Endothelial cell of umbilical vein (primary cell): ENCODE data around the gene TMF1.

Experiments
- EZH2 ChIP-seq: IDR thresholded peaks from 2 replicates; pipeline ENCODE4 v1.6.1; 2012; ENCODE audit warnings: borderline replicate concordance, low read depth, mild to moderate bottlenecking, moderate library complexity, low read length, inconsistent platforms; ENCODE audit not compliant: severe bottlenecking
- GATA2 ChIP-seq: IDR thresholded peaks from 2 replicates; pipeline ENCODE4 v1.7.0; 2011; ENCODE audit warnings: low read depth, mild to moderate bottlenecking, moderate library complexity, mixed read lengths, low read length; ENCODE audit not compliant: insufficient read length, insufficient read depth
- MYC ChIP-seq: IDR thresholded peaks from one replicate; pipeline ENCODE4 v1.6.1; 2011; ENCODE audit warnings: mild to moderate bottlenecking, low read depth, low read length
- POLR2AphosphoS5 ChIP-seq: IDR thresholded peaks from 2 replicates; pipeline ENCODE4 v1.6.1; 2012; ENCODE audit warnings: low read depth, mild to moderate bottlenecking, control low read depth, low read length, moderate library complexity; ENCODE audit not compliant: insufficient read depth
- TF ChIP-seq, protein P1 (sequence below), 2 donors: IDR thresholded peaks; 1 replicate in 1 of 2; 2 replicates in 1 of 2; pipeline ENCODE4 v1.5.1; 2011; ENCODE audit warnings: low read length in 2 of 2, mild to moderate bottlenecking in 2 of 2, moderate library complexity in 2 of 2, control low read depth in 1 of 2, inconsistent platforms in 1 of 2, low read depth in 1 of 2; ENCODE audit not compliant: insufficient read depth in 1 of 2; ENCODE audit errors: extremely low read depth in 1 of 2

DNA sequence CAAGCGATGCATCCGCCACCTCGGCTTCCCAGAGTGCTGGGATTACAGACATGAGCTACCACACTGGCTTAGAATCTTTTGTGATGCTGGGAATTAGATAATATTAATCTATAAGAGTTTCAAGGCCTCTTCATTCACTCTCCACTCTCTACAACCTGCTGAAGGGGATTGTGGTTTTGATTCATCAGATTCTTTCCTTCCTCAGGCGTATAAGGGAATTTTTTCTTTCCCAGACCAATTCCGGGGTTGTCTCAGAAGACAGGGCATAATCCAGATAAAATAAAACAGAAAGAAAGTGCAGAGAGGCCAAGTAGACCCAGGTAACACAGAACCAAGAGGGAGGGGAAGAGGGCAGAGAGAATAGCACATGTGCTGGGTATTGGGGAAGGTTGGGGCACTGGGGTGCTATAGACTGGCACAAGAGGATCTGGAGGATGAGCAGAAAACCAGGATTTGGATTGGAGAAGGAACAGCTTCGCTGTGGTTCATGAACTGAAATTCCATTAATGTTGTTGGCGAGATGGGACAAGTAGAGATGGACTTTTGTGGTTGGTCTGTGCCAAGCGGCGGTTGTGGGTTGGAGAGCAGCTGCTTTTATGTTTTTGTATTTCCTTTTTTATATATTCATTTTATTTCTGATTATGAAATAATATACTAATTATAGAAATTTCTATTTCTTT is 45.4 kb upstream of the TMF1 start:
- TF ChIP-seq MYC (no peak), EZH2 (no peak), GATA2 (no peak), POLR2AphosphoS5 (no peak)
- TF ChIP-seq, protein P1, sequence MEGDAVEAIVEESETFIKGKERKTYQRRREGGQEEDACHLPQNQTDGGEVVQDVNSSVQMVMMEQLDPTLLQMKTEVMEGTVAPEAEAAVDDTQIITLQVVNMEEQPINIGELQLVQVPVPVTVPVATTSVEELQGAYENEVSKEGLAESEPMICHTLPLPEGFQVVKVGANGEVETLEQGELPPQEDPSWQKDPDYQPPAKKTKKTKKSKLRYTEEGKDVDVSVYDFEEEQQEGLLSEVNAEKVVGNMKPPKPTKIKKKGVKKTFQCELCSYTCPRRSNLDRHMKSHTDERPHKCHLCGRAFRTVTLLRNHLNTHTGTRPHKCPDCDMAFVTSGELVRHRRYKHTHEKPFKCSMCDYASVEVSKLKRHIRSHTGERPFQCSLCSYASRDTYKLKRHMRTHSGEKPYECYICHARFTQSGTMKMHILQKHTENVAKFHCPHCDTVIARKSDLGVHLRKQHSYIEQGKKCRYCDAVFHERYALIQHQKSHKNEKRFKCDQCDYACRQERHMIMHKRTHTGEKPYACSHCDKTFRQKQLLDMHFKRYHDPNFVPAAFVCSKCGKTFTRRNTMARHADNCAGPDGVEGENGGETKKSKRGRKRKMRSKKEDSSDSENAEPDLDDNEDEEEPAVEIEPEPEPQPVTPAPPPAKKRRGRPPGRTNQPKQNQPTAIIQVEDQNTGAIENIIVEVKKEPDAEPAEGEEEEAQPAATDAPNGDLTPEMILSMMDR (IDR thresholded peaks at IDR 0.05; ENCODE audit: extremely low read depth in 1 of 2, insufficient read depth in 1 of 2, low read depth in 1 of 2, low read length in 2 of 2), result no peak
